GM12878 (cell line): ENCODE measurements around the gene WDR31. TPM values are rescaled to one million over a fixed set of nuclear protein-coding genes. Genes with fewer than 3 reads are reported as not detected.

Source experiments
- ATAC-seq: fragments of 200-7000 bp; cut with Tn5 transposase; 3 replicates; pipeline ENCODE4 v1.9.1; 2020; ENCODE audit warnings: mild to moderate bottlenecking, moderate library complexity
- BruUV-seq: library from RNA; stranded (reverse); fragments of 400-500 nt; replicated peaks from 2 replicates; lab custom pipeline; 2021; lab: Mats Ljungman, UMichigan
- CTCF ChIA-PET: fragments of 300-600 bp; sonication (Branson Sonifier 250); formaldehyde crosslinking; extraction: SDS; loops from one replicate; lab custom pipeline; 2021; ENCODE audit warnings: inconsistent platforms; lab: Yijun Ruan, JAX
- POLR2A ChIA-PET: fragments of 350-600 bp; formaldehyde crosslinking; extraction: SDS; loops from one replicate; lab custom pipeline; 2021; ENCODE audit warnings: inconsistent platforms; lab: Charles Lee
- RAD21 ChIA-PET: fragments of 300-600 bp; sonication (Branson Sonifier 250); formaldehyde crosslinking; loops from one replicate; lab custom pipeline; 2023; ENCODE audit warnings: antibody characterized with exemption; ENCODE audit not compliant: unreplicated experiment; lab: Charles Lee
- SMC1A ChIA-PET: fragments of 300-600 bp; sonication (Branson Sonifier 250); formaldehyde crosslinking; loops from one replicate; lab custom pipeline; 2023; ENCODE audit not compliant: unreplicated experiment, uncharacterized antibody; lab: Charles Lee
- DNase-seq: peaks from one replicate; pipeline ENCODE4 v3.0.0-alpha.2; 2011; ENCODE audit warnings: low read depth, low spot score
- FAIRE-seq: peaks from 3 replicates; lab custom pipeline; 2011; peaks lifted over from hg19 to GRCh38; lab: Jason Lieb, UNC
- H2AFZ ChIP-seq: 2 replicates; pipeline ENCODE4 v1.6.0; 2011; ENCODE audit warnings: low read depth, low read length, control low read depth; ENCODE audit not compliant: control insufficient read depth
- H3K27ac ChIP-seq: 2 replicates; pipeline ENCODE4 v1.5.1; 2011; ENCODE audit warnings: control low read depth; ENCODE audit not compliant: control insufficient read depth, insufficient read depth
- H3K27me3 ChIP-seq, 2 experiments: replicated peaks in 1 of 2; 2 replicates each; pipeline versions ENCODE4 v1.6.0 to v1.6.1; 2011; ENCODE audit warnings: low read length in 1 of 2; ENCODE audit not compliant: control insufficient read depth in 2 of 2, insufficient read depth in 2 of 2
- H3K36me3 ChIP-seq, 2 experiments: 2 replicates each; pipeline ENCODE4 v1.5.1; 2011; ENCODE audit warnings: low read length in 1 of 2; ENCODE audit not compliant: control insufficient read depth in 2 of 2, insufficient read depth in 2 of 2
- H3K4me1 ChIP-seq: 2 replicates; pipeline ENCODE4 v1.6.1; 2011; ENCODE audit warnings: mild to moderate bottlenecking, low read length, moderate library complexity, mixed read lengths; ENCODE audit not compliant: control insufficient read depth, insufficient read depth
- H3K4me2 ChIP-seq: 2 replicates; pipeline ENCODE4 v1.6.0; 2011; ENCODE audit warnings: control low read depth; ENCODE audit not compliant: control insufficient read depth, insufficient read depth
- H3K4me3 ChIP-seq: fragments of 200-600 bp; sonication (generic); 2 replicates; pipeline ENCODE4 v1.5.1; 2016
- H3K79me2 ChIP-seq: 2 replicates; pipeline ENCODE4 v1.6.0; 2011; ENCODE audit warnings: low read length; ENCODE audit not compliant: control insufficient read depth, insufficient read depth
- H3K9ac ChIP-seq: 2 replicates; pipeline ENCODE4 v1.8.0; 2011; ENCODE audit warnings: low read length, control low read depth, mixed read lengths; ENCODE audit not compliant: control insufficient read depth, insufficient read depth
- H3K9me3 ChIP-seq: replicated peaks from 3 replicates; pipeline ENCODE4 v1.5.1; 2011; ENCODE audit warnings: mild to moderate bottlenecking, low read length; ENCODE audit not compliant: control insufficient read depth, insufficient read depth
- H4K20me1 ChIP-seq: 2 replicates; pipeline ENCODE4 v1.6.0; 2011; ENCODE audit not compliant: control insufficient read depth, insufficient read depth
- CBFB ChIP-seq: IDR thresholded peaks from 2 replicates; pipeline ENCODE4 v1.6.1; 2016; ENCODE audit warnings: antibody characterized with exemption, low read depth
- EED ChIP-seq: sonication (generic); IDR thresholded peaks from 2 replicates; pipeline ENCODE4 v1.6.1; 2016; ENCODE audit warnings: antibody characterized with exemption, low read depth
- SPI1 ChIP-seq: IDR thresholded peaks from 2 replicates; pipeline ENCODE4 v1.6.1; 2011; ENCODE audit warnings: low read depth, mild to moderate bottlenecking, low read length, moderate library complexity, borderline replicate concordance; ENCODE audit not compliant: insufficient read depth
- WGBS: methylation state at CpG from one replicate; pipeline ENCODE4 v1.1.6; 2016; ENCODE audit warnings: low lambda C conversion rate; ENCODE audit not compliant: insufficient replicate concordance, insufficient coverage; ENCODE audit errors: missing lambda C conversion rate; 5-methylcytosine and 5-hydroxymethylcytosine counted together
- in situ Hi-C: fragments of 300-500 bp; cut with MboI; formaldehyde crosslinking; loops from 9 replicates; pipeline ENCODE4 v1.14.3; 2018; ENCODE audit warnings: mixed read lengths
- intact Hi-C: fragments of 100-400 bp; cut with micrococcal nuclease; formaldehyde crosslinking; loops from one replicate; pipeline ENCODE4 v1.14.2; 2022; ENCODE audit not compliant: unreplicated experiment
- polyA plus RNA-seq, 11 experiments: library from polyadenylated mRNA; depleted of rRNA in 4 of 11; unstranded in 6 of 11; stranded (reverse) in 5 of 11; fragments of >200 nt; fragmentation: Nextera tagmentation in 4 of 11; fragmentation: Illumina TruSeq in 1 of 11; extraction: Ambion mirVana in 4 of 11; extraction: Trizol in 1 of 11; gene quantifications; 1 replicate in 1 of 11; 2 replicates in 10 of 11; pipeline versions ENCODE4 v1.2.1 to v1.2.3, GENCODE V29; 2011 to 2016; ENCODE audit warnings: inconsistent platforms in 2 of 11, missing spikeins in 2 of 11, low read depth in 1 of 11
- total RNA-seq, 4 experiments: library from RNA; depleted of rRNA in 3 of 4; stranded (reverse); fragments of >200 nt in 3 of 4; fragmentation: Illumina TruSeq in 1 of 4; extraction: Trizol in 1 of 4; gene quantifications; 2 replicates each; pipeline versions ENCODE4 v1.2.1 to v1.2.3, GENCODE V29; 2013 to 2021
- TF ChIP-seq, protein P1 (sequence below): fragments of 450-650 bp; IDR thresholded peaks from 2 replicates; pipeline ENCODE4 v1.6.1; 2017; ENCODE audit warnings: antibody characterized with exemption, mild to moderate bottlenecking, moderate library complexity

Gene WDR31
- total and polyA plus RNA-seq, 10 of the 15 experiments (the other 5 are each of a cell fraction or from before 2014, with no cell fraction given): 0.26 to 1.7 (median 0.79) TPM

DNA sequence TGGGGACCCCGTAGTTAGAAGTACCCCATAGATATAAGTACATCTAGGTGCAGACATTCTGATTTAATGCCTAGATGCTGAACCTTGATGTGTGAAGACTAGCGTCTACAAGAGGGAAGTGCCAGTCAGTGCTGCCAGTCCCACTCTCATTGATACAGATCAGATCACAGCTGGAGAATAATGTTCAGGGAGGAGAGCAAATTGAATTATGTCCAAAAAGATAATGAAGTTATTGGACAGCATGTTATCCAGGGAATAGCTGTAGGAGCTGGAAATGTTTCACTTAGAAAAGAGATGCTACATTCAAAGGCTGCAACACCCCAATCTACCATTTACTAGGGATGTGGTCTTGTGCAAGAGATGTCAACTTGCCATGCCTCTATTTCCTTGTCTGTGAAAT lies 21.0 kb downstream of the WDR31 start:
- H3K4me2 ChIP-seq: no peak overlapping the region
- no peaks in the 10 kb centered on the region for H3K4me1 ChIP-seq
- H2AFZ ChIP-seq: no peak overlapping the region
- H3K27me3 ChIP-seq: peaks cover 0 to 3% of the 10 kb centered on the region in 2 experiments; a peak in 1 of 4 replicates
- ChIA-PET POLR2A (no interaction called here), SMC1A (interaction anchor here (0.8 to 1.7 kb wide), 4 partner anchors 9 to 336 kb away, joined by 3 to 5 read pairs (median 3); no protein-coding TSS in a partner anchor), CTCF (interaction anchor here (0.8 to 1.3 kb wide), 4 partner anchors 10 to 82 kb away, joined by 3 to 4 read pairs (median 4); partner anchors contain the start of genes ALAD, BSPRY and WDR31), RAD21 (interaction anchor here (1.7 kb wide), 1 partner anchor 21 kb away, joined by 4 read pairs; the partner anchor contains the start of gene WDR31)
- no peaks in the 10 kb centered on the region for H3K9me3 ChIP-seq
- no peak overlapping the region for H3K4me3 ChIP-seq
- in situ Hi-C loops (no loop called here), intact Hi-C loops (no loop called here)
- no peak overlapping the region for H3K27ac ChIP-seq
- H3K79me2 ChIP-seq: no peaks in the 10 kb centered on the region
- TF ChIP-seq CBFB: no peak
- no peak for TF ChIP-seq EED
- TF ChIP-seq, protein P1, sequence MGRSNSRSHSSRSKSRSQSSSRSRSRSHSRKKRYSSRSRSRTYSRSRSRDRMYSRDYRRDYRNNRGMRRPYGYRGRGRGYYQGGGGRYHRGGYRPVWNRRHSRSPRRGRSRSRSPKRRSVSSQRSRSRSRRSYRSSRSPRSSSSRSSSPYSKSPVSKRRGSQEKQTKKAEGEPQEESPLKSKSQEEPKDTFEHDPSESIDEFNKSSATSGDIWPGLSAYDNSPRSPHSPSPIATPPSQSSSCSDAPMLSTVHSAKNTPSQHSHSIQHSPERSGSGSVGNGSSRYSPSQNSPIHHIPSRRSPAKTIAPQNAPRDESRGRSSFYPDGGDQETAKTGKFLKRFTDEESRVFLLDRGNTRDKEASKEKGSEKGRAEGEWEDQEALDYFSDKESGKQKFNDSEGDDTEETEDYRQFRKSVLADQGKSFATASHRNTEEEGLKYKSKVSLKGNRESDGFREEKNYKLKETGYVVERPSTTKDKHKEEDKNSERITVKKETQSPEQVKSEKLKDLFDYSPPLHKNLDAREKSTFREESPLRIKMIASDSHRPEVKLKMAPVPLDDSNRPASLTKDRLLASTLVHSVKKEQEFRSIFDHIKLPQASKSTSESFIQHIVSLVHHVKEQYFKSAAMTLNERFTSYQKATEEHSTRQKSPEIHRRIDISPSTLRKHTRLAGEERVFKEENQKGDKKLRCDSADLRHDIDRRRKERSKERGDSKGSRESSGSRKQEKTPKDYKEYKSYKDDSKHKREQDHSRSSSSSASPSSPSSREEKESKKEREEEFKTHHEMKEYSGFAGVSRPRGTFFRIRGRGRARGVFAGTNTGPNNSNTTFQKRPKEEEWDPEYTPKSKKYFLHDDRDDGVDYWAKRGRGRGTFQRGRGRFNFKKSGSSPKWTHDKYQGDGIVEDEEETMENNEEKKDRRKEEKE: no peak
- no peak for TF ChIP-seq SPI1
- H4K20me1 ChIP-seq: no peaks in the 10 kb centered on the region; the same call in 1 of the 2 replicates
- 50% methylated on average over 2 of the region's 2 CpGs for WGBS
- BruUV-seq: no TSS peak
- no peak overlapping the region for H3K9ac ChIP-seq
- no peak for FAIRE-seq
- no peaks in the 10 kb centered on the region for H3K36me3 ChIP-seq
- ATAC-seq: no peak
- DNase-seq: no peak
